ENCODE data around the gene GAA. TPM values are rescaled to one million over a fixed set of nuclear protein-coding genes. Genes with fewer than 3 reads are reported as not detected.

Gene GAA
- total and polyA plus RNA-seq, 2 of the 13 experiments (the other 11 are each of a cell fraction or from before 2014, with no cell fraction given) = 21.6 to 36.4 TPM

- no peak for TF ChIP-seq ZNF75D (CRISPR knock-in tag; IDR thresholded peaks at IDR 0.05; ENCODE audit: borderline replicate concordance)
- peak; percentile 95 for TF ChIP-seq ZNF556 (CRISPR knock-in tag; IDR thresholded peaks at IDR 0.05; ENCODE audit: borderline replicate concordance)
- no peak; the same call in 1 of the 2 replicates for TF ChIP-seq IRF1 (CRISPR knock-in tag; IDR thresholded peaks at IDR 0.05; ENCODE audit: low read depth)
- no peak for TF ChIP-seq ZNF775 (CRISPR knock-in tag; IDR thresholded peaks at IDR 0.05; ENCODE audit: borderline replicate concordance)
- TF ChIP-seq ETV5 (CRISPR knock-in tag; IDR thresholded peaks at IDR 0.05; ENCODE audit: borderline replicate concordance) = no peak; the same call in 1 of the 2 replicates
- TF ChIP-seq GPN1 (CRISPR knock-in tag; IDR thresholded peaks at IDR 0.05; ENCODE audit: borderline replicate concordance) = peak; percentile 44; the same call in 1 of the 2 replicates
- TF ChIP-seq PHF8 (CRISPR knock-in tag; IDR thresholded peaks at IDR 0.05) = peak; percentile 78; the same call in 1 of the 2 replicates
- peak; percentile 95 for TF ChIP-seq ZZZ3 (CRISPR knock-in tag; IDR thresholded peaks at IDR 0.05; ENCODE audit: borderline replicate concordance)
- peak in 1 of 2 experiments; percentile 49; a peak in 1 of 4 replicates for TF ChIP-seq ATF4 (CRISPR knock-in tag; IDR thresholded peaks at IDR 0.05)
- TF ChIP-seq LRRFIP1 (CRISPR knock-in tag; conservative IDR thresholded peaks at IDR 0.05) = no peak
- peak; percentile 76 for TF ChIP-seq FOXA3 (CRISPR knock-in tag; IDR thresholded peaks at IDR 0.05)
- peak; percentile 10; the same call in 1 of the 2 replicates for TF ChIP-seq STAG1 (CRISPR knock-in tag; IDR thresholded peaks at IDR 0.05)
- no peak for TF ChIP-seq HMG20A (CRISPR knock-in tag; IDR thresholded peaks at IDR 0.05; ENCODE audit: borderline replicate concordance)
- no peak for TF ChIP-seq ZNF577 (CRISPR knock-in tag; IDR thresholded peaks at IDR 0.05; ENCODE audit: borderline replicate concordance, low read depth)
- peak; percentile 97 for TF ChIP-seq ZSCAN20 (CRISPR knock-in tag; IDR thresholded peaks at IDR 0.05; ENCODE audit: borderline replicate concordance)
- TF ChIP-seq ZNF572 (CRISPR knock-in tag; IDR thresholded peaks at IDR 0.05) = no peak
- TF ChIP-seq CREB3 (CRISPR knock-in tag; IDR thresholded peaks at IDR 0.05) = 0 out of 2 replicates have a peak, but pooled peaks have one; percentile 34
- peak; percentile 43; the same call in 1 of the 2 replicates for TF ChIP-seq ZFP36L2 (CRISPR knock-in tag; IDR thresholded peaks at IDR 0.05)
- no peak; the same call in none of the 2 replicates for TF ChIP-seq ISX (CRISPR knock-in tag; conservative IDR thresholded peaks at IDR 0.05)
- TF ChIP-seq ZNF619 (CRISPR knock-in tag; IDR thresholded peaks at IDR 0.05) = peak; percentile 86
- peak; percentile 66; the same call in 1 of the 2 replicates for TF ChIP-seq ZC3H13 (CRISPR knock-in tag; IDR thresholded peaks at IDR 0.05)
- no peak for TF ChIP-seq MLLT10 (CRISPR knock-in tag; IDR thresholded peaks at IDR 0.05)
- TF ChIP-seq EZH2 (conservative IDR thresholded peaks at IDR 0.05; ENCODE audit: low read depth, low read length) = no peak
- TF ChIP-seq ZNF598 (CRISPR knock-in tag; IDR thresholded peaks at IDR 0.05; ENCODE audit: borderline replicate concordance) = peak; percentile 98
Observed at GRCh38 chr17:80147035-80147822, 45.8 kb downstream of the GAA start, which contains the start of gene EIF4A3 (continued).

Data from HepG2 (cell line).